PC-9 (cell line): ENCODE measurements around the gene RBM14.

ENCODE experiments used
- EZH2 ChIP-seq: fragments of 200-600 bp; sonication (generic); IDR thresholded peaks from 2 replicates; pipeline ENCODE4 v1.8.0; 2017; ENCODE audit warnings: antibody characterized with exemption, low read depth
- TF ChIP-seq, protein P1 (sequence below): fragments of 200-600 bp; sonication (generic); conservative IDR thresholded peaks from 2 replicates; pipeline ENCODE4 v1.6.1; 2017; ENCODE audit warnings: mixed run types, antibody characterized with exemption, mild to moderate bottlenecking, moderate library complexity

DNA sequence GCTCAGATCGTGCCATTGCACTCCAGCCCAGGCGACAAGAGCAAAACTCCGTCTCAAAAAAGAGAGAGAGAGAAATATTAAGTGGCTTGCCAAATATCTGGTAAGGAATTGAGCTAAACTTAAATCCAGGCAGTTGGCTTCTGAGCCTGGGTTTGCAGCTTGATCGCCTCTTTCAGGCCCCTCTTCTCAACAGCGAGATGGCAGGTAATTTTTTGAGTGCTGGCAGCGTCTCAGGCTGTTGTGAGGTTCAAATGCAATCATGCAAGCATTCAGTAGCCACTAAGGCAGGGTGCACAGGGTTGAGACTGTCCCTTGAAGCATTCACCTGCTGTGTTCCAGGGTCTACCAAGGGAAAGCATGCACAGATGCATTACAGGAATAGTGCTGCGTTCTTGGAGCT lies 47.4 kb upstream of the RBM14 start:
- TF ChIP-seq, protein P1, sequence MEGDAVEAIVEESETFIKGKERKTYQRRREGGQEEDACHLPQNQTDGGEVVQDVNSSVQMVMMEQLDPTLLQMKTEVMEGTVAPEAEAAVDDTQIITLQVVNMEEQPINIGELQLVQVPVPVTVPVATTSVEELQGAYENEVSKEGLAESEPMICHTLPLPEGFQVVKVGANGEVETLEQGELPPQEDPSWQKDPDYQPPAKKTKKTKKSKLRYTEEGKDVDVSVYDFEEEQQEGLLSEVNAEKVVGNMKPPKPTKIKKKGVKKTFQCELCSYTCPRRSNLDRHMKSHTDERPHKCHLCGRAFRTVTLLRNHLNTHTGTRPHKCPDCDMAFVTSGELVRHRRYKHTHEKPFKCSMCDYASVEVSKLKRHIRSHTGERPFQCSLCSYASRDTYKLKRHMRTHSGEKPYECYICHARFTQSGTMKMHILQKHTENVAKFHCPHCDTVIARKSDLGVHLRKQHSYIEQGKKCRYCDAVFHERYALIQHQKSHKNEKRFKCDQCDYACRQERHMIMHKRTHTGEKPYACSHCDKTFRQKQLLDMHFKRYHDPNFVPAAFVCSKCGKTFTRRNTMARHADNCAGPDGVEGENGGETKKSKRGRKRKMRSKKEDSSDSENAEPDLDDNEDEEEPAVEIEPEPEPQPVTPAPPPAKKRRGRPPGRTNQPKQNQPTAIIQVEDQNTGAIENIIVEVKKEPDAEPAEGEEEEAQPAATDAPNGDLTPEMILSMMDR, result no peak
- TF ChIP-seq EZH2, result no peak
